Activated T-cell treated with anti-CD3 and anti-CD28 coated beads for 48 hours (primary cell): ENCODE data around the gene KLHDC4.
"Not testable (repeated sequence)": the region's sequence is repeated elsewhere in the genome, so short reads cannot be mapped to it uniquely, and the experiment has no call there.

Experiments
- DNase-seq: peaks from one replicate; pipeline ENCODE4 v3.0.0-alpha.2; 2020; ENCODE audit warnings: low read depth

The KLHDC4 gene

GRCh38 chr16:87720446-87720845 is 45.3 kb downstream of the KLHDC4 start:
- DNase-seq: no peak

GRCh38 chr16:87718831-87719230 is 47.0 kb downstream of the KLHDC4 start:
- DNase-seq: not testable (repeated sequence)

- no peak for DNase-seq
Observed at GRCh38 chr16:87715658-87716057, 50.1 kb downstream of the KLHDC4 start.

DNA sequence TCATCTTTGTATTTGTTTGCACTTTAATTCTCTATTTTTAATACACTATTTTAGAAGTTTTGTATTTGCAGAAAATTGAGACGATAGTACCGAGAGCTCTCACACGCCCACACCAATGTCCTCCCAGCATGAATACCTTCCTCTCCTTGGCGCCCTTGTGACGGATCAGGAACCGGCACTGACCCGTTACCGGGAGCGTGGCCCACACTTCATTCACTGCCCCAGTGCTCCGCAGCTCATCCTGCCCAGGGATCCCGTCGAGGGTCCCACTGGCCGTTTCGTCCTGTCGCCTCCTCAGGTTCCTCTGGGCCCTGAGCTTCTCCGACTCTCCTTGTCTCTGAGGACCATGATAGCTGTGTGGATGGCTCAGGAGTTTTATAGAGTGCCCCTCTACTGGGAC is 50.6 kb downstream of the KLHDC4 start:
- no peak for DNase-seq

GRCh38 chr16:87713451-87714229 is 52.1 kb downstream of the KLHDC4 start:
- peak; percentile 47 for DNase-seq

GRCh38 chr16:87712184-87712762 is 53.5 kb downstream of the KLHDC4 start:
- DNase-seq: no peak

DNA sequence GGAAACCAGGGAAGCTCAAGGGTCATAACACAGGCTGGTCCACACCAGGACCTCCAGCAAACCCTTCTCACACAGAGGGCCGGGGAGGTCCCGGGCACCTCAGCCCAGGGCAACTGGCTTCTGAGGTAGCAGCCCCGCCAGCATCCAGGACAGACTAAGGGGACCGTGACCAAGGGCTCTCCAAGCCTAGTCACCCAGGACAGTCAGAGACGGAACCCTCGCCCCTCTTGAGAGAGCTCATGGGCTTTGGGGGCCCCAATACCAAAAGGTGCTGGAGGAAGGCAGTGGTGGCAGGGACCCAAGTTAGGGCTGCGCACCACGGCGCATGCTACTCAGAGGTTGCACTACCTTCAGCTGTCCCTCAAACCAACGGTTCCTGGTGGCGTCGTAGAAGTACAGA is 54.9 kb downstream of the KLHDC4 start:
- no peak for DNase-seq

- DNase-seq: no peak
Observed at GRCh38 chr16:87709677-87710076, 56.1 kb downstream of the KLHDC4 start.

DNA sequence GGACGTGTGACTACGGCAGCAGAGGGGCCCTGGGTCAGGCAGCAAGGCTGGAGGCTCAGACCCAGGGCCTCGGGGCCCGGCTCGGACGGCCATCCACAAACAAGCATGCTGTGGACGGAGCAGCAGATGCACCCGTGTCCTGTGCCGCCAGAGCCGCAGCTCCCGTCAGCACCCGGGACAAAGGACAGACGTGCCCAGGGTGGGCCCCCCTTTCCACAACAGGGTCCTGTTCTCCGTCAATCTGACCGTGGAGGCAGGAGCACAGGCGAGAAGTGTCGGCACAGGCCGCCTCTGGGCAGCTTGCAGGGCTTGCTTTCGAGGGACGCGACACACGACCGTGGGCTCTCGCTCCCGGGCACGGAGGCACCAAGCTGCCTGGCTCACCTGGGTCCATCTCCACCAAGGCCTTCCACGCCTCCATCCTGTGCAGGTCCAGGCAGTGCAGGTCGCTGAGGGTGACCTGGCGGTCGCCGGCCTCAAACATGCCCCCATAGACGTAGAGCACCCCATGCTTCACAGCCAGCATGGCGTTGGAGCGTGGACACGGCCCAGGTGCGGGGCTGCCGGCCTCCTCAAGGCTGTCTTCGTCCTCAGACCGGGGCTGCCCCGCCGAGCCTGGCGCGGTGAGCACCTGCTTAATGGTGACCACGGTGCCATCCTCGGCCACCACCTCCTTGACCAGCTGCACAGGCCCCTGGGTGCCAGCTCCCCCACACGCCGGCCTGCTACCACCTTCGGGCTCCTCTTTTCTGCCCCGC is 56.7 kb downstream of the KLHDC4 start:
- DNase-seq: no peak

GRCh38 chr16:87707714-87708580 is 57.8 kb downstream of the KLHDC4 start:
- no peak for DNase-seq

DNA sequence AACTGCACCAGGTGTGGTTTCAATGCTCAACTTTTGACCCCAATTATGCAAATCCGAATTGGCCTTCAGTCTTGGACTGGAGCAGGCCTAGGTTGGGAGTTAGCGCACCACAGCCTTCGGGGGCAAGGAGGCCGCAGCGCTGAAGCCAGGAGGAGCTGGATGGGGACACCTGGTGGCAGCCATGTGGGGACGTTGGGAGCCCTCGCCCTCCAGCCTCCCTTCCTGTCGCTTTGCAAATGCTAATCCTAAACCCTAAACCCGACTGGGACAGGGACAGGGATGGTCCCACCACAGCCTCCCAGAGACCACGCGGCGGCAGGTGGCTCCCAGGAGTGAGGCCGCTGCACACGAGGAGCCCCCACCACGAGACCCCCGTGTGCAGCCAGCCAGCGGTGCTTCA is 58.7 kb downstream of the KLHDC4 start:
- DNase-seq: no peak

DNA sequence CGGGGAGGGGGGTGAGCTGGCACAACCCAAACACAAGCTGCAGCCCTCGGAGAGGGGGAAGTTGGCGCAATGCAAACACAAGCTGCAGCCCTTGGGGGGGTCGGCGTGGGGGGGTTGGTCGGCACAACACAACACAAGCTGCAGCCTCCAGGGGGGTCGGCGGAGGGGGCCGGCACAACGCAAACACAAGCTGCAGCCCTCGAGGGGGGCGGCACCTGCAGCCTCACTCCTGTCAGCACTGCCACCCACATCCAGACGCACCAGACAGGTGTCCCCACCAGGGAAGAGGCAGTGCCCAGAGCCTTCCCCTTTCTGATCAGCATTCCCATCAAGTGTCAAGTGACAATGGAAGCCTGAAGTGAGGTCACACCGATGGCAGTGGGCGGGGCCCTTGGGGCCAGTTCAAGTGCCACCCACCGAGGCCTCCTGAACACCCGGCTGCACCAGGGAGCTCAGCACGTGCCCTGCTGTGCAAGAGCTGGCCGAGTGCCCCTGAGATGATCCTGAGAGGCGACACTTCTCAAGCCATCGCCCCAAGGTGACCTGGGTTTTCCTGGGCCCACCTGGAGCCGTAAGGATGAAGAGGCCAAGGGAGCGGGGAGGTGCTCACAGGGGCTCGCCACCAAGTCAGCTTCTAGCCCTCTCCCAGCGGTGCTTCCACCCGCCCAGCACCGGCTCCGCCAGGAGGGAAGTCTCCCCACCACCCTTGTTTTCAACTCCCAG is 59.3 kb downstream of the KLHDC4 start:
- no peak for DNase-seq

GRCh38 chr16:87705771-87706277 is 60.0 kb downstream of the KLHDC4 start:
- DNase-seq: no peak

DNA sequence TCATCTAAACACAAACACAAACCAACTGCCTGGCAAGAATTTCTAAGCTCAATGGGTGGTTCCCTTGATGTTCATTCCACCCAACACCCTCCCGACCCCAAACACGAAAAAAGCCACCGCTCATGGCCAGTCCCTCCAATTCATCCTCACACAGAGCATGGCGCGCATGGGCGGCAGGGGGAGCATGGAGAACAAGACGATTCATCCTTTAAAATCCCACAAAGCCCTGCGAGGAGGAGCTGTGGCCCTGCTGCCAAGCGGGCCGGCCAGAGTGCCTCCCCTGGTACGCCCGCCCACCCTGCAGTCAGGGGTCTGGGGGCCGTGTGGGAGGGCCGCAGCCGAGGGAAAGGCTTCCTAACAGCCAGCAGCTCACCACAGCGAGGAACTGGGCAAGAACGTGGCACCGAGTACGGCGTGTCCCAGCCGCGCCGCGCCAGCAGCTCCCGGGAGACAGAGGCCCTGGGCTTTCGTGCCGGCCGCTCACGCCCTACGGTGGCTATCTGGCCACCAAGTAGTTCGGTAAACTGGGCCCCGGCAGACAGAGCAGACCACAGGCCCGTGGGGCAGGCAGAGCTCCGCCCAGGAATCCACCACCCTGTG is 60.9 kb downstream of the KLHDC4 start:
- DNase-seq: no peak

DNA sequence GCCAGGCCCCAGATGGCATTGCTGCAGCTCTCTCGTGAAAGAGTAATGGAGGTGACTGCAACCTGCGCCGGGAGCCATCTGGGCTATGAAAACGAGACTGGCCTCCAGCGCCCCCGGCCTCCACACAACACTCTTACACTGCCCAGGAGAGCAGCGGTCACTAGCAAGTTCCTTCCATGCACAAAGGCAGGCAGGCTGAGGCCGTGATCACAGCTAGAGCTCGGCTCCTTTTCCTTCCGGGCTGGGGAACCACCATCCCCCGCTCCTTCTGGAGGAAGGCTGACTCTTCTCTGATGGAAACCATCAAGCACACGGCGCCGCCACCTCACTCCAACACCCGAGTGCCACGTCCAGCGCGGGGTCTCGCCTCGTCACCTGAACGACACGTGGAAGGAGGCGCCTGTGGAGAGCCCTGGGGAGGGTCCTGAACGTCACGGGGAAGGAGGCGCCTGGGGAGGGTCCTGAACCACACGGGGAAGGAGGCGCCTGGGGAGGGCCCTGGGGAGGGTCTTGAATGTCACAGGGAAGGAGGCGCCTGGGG is 61.9 kb downstream of the KLHDC4 start:
- DNase-seq: no peak

DNA sequence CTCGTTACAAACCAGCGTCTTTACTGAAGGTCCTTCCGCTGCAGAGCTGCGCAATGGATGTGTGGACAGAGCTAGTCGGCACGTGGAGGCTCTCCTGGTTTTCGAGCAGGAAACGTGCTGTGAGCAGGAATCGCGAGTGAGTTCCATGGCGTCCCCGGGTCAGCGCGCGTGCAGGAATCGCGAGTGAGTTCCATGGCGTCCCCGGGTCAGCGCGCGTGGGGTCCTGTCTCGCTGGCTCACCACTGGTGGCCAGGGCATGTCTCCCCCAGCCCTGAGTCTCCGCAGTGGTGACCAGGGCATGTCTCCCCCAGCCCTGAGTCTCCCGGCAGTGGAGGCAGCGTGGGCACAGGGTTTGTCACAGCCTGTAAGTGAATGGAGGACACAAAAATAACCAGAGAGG is 62.7 kb downstream of the KLHDC4 start:
- DNase-seq: no peak

DNA sequence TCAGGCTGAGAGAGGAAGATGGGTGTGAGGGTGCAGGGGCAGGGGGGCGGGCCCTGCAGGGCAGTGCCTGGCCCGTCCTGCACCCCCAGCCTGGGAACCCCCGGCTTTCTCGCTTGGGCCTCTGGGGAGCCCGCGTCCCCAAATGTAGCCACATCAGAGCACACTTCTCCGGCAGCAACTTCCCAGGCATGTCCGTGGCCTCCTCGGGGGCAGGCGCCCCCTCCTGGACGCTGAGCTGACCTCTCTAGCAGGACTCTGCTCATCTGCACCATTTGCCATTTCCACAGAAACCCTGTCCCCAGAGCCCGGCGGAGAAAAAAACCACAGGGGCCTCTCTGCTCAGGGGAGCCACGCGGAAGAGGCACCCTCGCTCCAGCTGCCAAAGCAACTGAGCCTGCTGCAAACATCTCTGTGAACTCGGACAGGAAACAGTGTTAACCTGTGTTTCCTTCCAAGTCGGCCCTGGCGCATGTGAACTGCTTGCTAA is 63.4 kb downstream of the KLHDC4 start:
- peak; percentile 46 for DNase-seq

- no peak for DNase-seq
Observed at GRCh38 chr16:87701505-87701921, 64.3 kb downstream of the KLHDC4 start.

GRCh38 chr16:87701078-87701460 is 64.7 kb downstream of the KLHDC4 start:
- DNase-seq: no peak

GRCh38 chr16:87700406-87701077 is 65.2 kb downstream of the KLHDC4 start:
- no peak for DNase-seq
